Smooth muscle cell (in vitro differentiated cells): ENCODE results near the gene PPFIBP1. TPM values are rescaled to one million over a fixed set of nuclear protein-coding genes. Genes with fewer than 3 reads are reported as not detected.

Experiments
- DNase-seq: peaks from one replicate; lab custom pipeline; 2025; ENCODE audit not compliant: unreplicated experiment; lab: John Stamatoyannopoulos, UW
- H2AFZ ChIP-seq: fragments of 200-600 bp; sonication (generic); 2 replicates; pipeline ENCODE4 v1.6.0; 2016; ENCODE audit warnings: antibody characterized with exemption, low read depth, mild to moderate bottlenecking
- H3F3A ChIP-seq: fragments of 200-600 bp; sonication (generic); 2 replicates; pipeline ENCODE4 v1.6.0; 2017; ENCODE audit warnings: antibody characterized with exemption, low read depth
- H3K27ac ChIP-seq: fragments of 200-600 bp; sonication (generic); 2 replicates; pipeline ENCODE4 v1.5.1; 2016; ENCODE audit warnings: low read depth, mild to moderate bottlenecking
- H3K27me3 ChIP-seq: fragments of 200-600 bp; sonication (generic); 2 replicates; pipeline ENCODE4 v1.6.1; 2016; ENCODE audit warnings: low read depth, mild to moderate bottlenecking
- H3K36me3 ChIP-seq: fragments of 200-600 bp; sonication (generic); 2 replicates; pipeline ENCODE4 v1.5.1; 2016; ENCODE audit warnings: low read depth
- H3K4me1 ChIP-seq: fragments of 200-600 bp; sonication (generic); 2 replicates; pipeline ENCODE4 v1.5.1; 2016; ENCODE audit warnings: low read depth
- H3K4me2 ChIP-seq: fragments of 200-600 bp; sonication (generic); 2 replicates; pipeline ENCODE4 v1.6.0; 2016; ENCODE audit warnings: mild to moderate bottlenecking
- H3K4me3 ChIP-seq: fragments of 200-600 bp; sonication (generic); 2 replicates; pipeline ENCODE4 v1.5.1; 2016; ENCODE audit warnings: mild to moderate bottlenecking
- H3K79me2 ChIP-seq: fragments of 200-600 bp; sonication (generic); 2 replicates; pipeline ENCODE4 v1.6.0; 2016; ENCODE audit warnings: low read depth, mild to moderate bottlenecking
- H3K9ac ChIP-seq: fragments of 200-600 bp; sonication (generic); 2 replicates; pipeline ENCODE4 v1.6.0; 2016; ENCODE audit warnings: low read depth
- H3K9me3 ChIP-seq: fragments of 200-600 bp; sonication (generic); replicated peaks from 2 replicates; pipeline ENCODE4 v1.5.1; 2016; ENCODE audit warnings: low read depth
- H4K20me1 ChIP-seq: fragments of 200-600 bp; sonication (generic); 2 replicates; pipeline ENCODE4 v1.6.0; 2016; ENCODE audit warnings: low read depth
- CTCF ChIP-seq: fragments of 200-600 bp; sonication (generic); IDR thresholded peaks from 2 replicates; pipeline ENCODE4 v1.5.1; 2017; ENCODE audit warnings: borderline replicate concordance, mild to moderate bottlenecking, antibody characterized with exemption; ENCODE audit not compliant: insufficient read depth, poor library complexity, severe bottlenecking
- WGBS: methylation state at CpG from one replicate; pipeline ENCODE4 v1.1.7; 2016; ENCODE audit warnings: low lambda C conversion rate; 5-methylcytosine and 5-hydroxymethylcytosine counted together
- polyA plus RNA-seq: library from polyadenylated mRNA; unstranded; fragments of >200 nt; fragmentation: Nextera tagmentation; extraction: Ambion mirVana; gene quantifications from 2 replicates; pipeline ENCODE4 v1.2.1, GENCODE V29; 2016
- total RNA-seq: library from RNA; depleted of rRNA; stranded (reverse); fragments of >200 nt; gene quantifications from 2 replicates; pipeline ENCODE4 v1.2.3, GENCODE V29; 2014

The PPFIBP1 gene
- total and polyA plus RNA-seq, 2 experiments from 2014 or later: 45.7 to 150 TPM

- H3K4me1 ChIP-seq: peaks cover 12% of the 10 kb centered on the region
- H3K36me3 ChIP-seq: no peaks in the 10 kb centered on the region
- no peak for TF ChIP-seq CTCF
- no peak overlapping the region for H3K9ac ChIP-seq
- H3F3A ChIP-seq: no peaks in the 10 kb centered on the region
- peaks cover 87% of the 10 kb centered on the region for H3K79me2 ChIP-seq
- no peak for DNase-seq
- WGBS: 78% methylated on average over 2 of the region's 2 CpGs
- no peak overlapping the region for H2AFZ ChIP-seq
- no peaks in the 10 kb centered on the region for H3K9me3 ChIP-seq
- H4K20me1 ChIP-seq: peaks cover 62% of the 10 kb centered on the region
- H3K27me3 ChIP-seq: no peaks in the 10 kb centered on the region
- no peak overlapping the region for H3K27ac ChIP-seq
- no peak overlapping the region for H3K4me2 ChIP-seq
- H3K4me3 ChIP-seq: no peak overlapping the region
Observed at GRCh38 chr12:27566626-27567025, 42.6 kb downstream of the PPFIBP1 start.

- peak overlapping the region; percentile 92 for H3K27ac ChIP-seq
Observed at GRCh38 chr12:27571463-27571862, 47.5 kb downstream of the PPFIBP1 start.

DNA sequence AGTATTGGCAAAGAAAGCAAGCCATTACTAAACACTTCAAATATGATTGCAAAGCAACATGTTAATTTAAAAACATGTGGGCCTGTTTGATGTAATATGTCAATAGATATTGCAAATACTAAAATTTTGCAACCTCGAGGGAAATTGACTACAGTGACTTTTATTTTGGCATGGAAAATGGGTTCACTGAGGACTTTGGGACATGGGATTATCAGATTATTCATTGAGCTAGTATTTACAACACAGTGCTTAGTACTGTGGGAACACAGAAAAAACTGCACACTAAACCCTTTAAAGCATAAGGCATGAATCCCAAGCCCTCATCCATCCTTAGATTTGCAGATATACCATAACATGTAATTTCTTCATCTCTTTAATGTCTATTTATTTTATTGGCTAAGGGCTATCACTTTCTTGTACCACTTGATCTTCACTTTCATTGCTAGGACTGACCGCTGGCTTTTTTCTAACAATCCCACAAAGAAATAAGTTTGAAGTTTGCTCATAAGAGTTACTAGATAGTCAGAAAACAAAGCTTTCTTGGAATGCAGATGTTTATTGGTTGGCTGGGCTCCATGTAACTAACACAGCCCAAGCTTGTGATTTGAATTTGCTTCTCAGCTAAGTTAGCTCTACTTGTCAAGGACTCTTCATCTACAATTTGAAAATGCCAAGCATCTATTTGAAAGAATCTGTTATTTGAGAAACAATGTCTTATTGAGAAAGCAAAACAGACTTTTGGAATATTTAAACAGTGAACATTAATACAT lies 48.7 kb downstream of the PPFIBP1 start:
- no peak for DNase-seq
- Histone ChIP-seq H3K36me3 (no peaks in the 10 kb centered on the region), H3F3A (no peaks in the 10 kb centered on the region), H3K9ac (no peak overlapping the region), H3K4me3 (no peak overlapping the region), H3K27me3 (no peaks in the 10 kb centered on the region), H3K79me2 (peaks cover 96% of the 10 kb centered on the region), H3K9me3 (no peaks in the 10 kb centered on the region), H4K20me1 (peaks cover 51% of the 10 kb centered on the region), H3K4me2 (no peak overlapping the region), H3K27ac (peak overlapping the region; percentile 92), H3K4me1 (peaks cover 14% of the 10 kb centered on the region), H2AFZ (no peak overlapping the region)
- 95% methylated on average over 2 of the region's 2 CpGs for WGBS
- TF ChIP-seq CTCF: no peak

More at GRCh38 chr12:27571463-27571862, 47.5 kb downstream of the PPFIBP1 start:
- Histone ChIP-seq H3K4me1 (peaks cover 14% of the 10 kb centered on the region), H3K27me3 (no peaks in the 10 kb centered on the region), H3K4me3 (no peak overlapping the region), H3F3A (no peaks in the 10 kb centered on the region), H3K9me3 (no peaks in the 10 kb centered on the region), H3K4me2 (no peak overlapping the region), H2AFZ (no peak overlapping the region), H3K9ac (no peak overlapping the region), H4K20me1 (peaks cover 47% of the 10 kb centered on the region), H3K36me3 (no peaks in the 10 kb centered on the region), H3K79me2 (peaks cover 96% of the 10 kb centered on the region)
- DNase-seq: no peak
- WGBS: 25% methylated on average over 1 of the region's 1 CpG
- TF ChIP-seq CTCF: no peak

GRCh38 chr12:27573972-27574371 lies 50.0 kb downstream of the PPFIBP1 start:
- peak overlapping the region; percentile 42 for H3K9ac ChIP-seq
- peaks cover 94% of the 10 kb centered on the region for H3K79me2 ChIP-seq
- H3K4me3 ChIP-seq: no peak overlapping the region
- peaks cover 42% of the 10 kb centered on the region for H4K20me1 ChIP-seq
- WGBS: 28% methylated on average over 3 of the region's 3 CpGs
- peaks cover 14% of the 10 kb centered on the region for H3K4me1 ChIP-seq
- no peaks in the 10 kb centered on the region for H3K27me3 ChIP-seq
- no peak overlapping the region for H2AFZ ChIP-seq
- H3K4me2 ChIP-seq: peak overlapping the region; percentile 61
- peak overlapping the region; percentile 92 for H3K27ac ChIP-seq
- H3F3A ChIP-seq: no peaks in the 10 kb centered on the region
- H3K9me3 ChIP-seq: no peaks in the 10 kb centered on the region
- H3K36me3 ChIP-seq: no peaks in the 10 kb centered on the region
- TF ChIP-seq CTCF: no peak
- DNase-seq: no peak
